Measurements from ENCODE around the gene KCNJ15. TPM values are rescaled to one million over a fixed set of nuclear protein-coding genes. Genes with fewer than 3 reads are reported as not detected.
A peak's percentile ranks its signal among the peaks of the same experiment; 100 is the strongest.

The KCNJ15 gene
- total and polyA plus RNA-seq, 2 of the 4 experiments (the other 2 are of a cell fraction) = under 0.01 to 0.07 TPM

DNA sequence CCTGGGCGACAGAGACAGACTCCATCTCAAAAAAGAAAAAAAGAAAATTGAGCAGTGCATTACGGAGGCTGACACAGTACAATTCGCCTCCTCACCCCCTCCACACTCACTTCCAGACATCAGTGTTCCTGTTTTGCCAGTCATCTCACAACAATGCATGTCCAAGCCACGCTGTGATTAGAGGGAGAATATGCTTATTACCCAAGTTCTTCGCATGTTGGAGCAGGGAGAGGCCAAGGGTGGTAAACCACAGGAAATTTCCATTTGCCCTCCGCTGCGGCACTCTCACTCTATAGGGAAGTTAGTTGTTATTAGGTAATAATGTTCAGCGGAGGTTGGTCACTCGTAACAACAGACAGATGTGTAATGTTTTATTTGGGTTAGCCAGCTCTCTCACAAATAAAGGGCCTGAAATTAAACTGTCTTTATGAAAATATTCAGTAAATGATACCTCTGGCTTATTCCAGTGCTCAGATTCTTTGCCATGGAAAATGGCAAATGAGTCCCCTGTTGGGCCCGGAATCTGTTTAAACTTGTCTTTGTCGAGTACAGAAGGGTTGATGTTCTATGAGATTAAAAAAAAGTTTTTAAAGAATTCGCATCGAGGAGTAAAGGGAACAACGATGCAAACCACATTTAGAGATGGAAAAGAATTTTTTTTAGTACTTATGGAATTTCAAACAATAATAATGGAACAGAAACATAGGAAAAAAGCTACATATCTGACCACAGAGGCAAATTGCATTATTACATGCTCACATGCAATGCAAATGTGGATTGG is 33.1 kb downstream of the KCNJ15 start:
- Histone ChIP-seq H3K4me2 (ENCODE audit: low read depth, low read length) (peak overlapping the region; percentile 2), H3K23ac (ENCODE audit: low read depth, low read length) (no peak overlapping the region), H3K27me3 (ENCODE audit: control insufficient read depth, insufficient read depth, low read length) (no peaks in the 10 kb centered on the region; the same call in 1 of the 2 replicates), H3K9me3 (ENCODE audit: control insufficient read depth, insufficient read depth, low read length) (no peaks in the 10 kb centered on the region), H3K27ac (ENCODE audit: insufficient read depth, low read length) (no peak overlapping the region; the same call in 1 of the 2 replicates), H2BK120ac (ENCODE audit: low read depth, low read length) (peak overlapping the region; percentile 45), H2BK15ac (ENCODE audit: low read depth, low read length) (peak overlapping the region; percentile 76), H3K18ac (ENCODE audit: low read depth, low read length) (peak overlapping the region; percentile 80), H2AK9ac (replicated peaks; ENCODE audit: low read depth, low read length, poor library complexity) (no peak overlapping the region), H4K91ac (ENCODE audit: insufficient read depth, low read depth, low read length) (no peak overlapping the region), H2BK20ac (ENCODE audit: low read depth, low read length) (peak overlapping the region; percentile 18; the same call in 1 of the 2 replicates), H3K79me1 (ENCODE audit: low read depth in 1 of 2, low read length in 2 of 2) (no peaks in the 10 kb centered on the region), H2BK5ac (ENCODE audit: low read depth, low read length, poor library complexity, severe bottlenecking) (peak overlapping the region; percentile 15), H2AFZ (replicated peaks; ENCODE audit: low read length, poor library complexity) (peak overlapping the region; percentile 51), H3K4ac (ENCODE audit: low read depth, low read length) (peak overlapping the region; percentile 56), H3K9ac (ENCODE audit: low read depth, low read length) (no peak overlapping the region), H4K5ac (ENCODE audit: low read depth, low read length) (no peak overlapping the region), H2AK5ac (ENCODE audit: low read depth, low read length) (peak overlapping the region; percentile 78; the same call in 1 of the 2 replicates), H4K8ac (ENCODE audit: low read depth in 2 of 2, low read length in 2 of 2) (peak overlapping the region in 1 of 2 experiments; percentile 67; a peak in 1 of 4 replicates), H3K36me3 (ENCODE audit: control insufficient read depth, insufficient read depth, low read length) (no peaks in the 10 kb centered on the region), H3K4me3 (ENCODE audit: insufficient read depth, low read depth, low read length) (no peak overlapping the region), H3K14ac (replicated peaks; ENCODE audit: low read depth, low read length) (0 out of 2 replicates have a peak overlapping the region, but pooled peaks have one; percentile 0), H3K9me1 (ENCODE audit: insufficient read depth, low read length) (peaks cover 15% of the 10 kb centered on the region), H3K4me1 (ENCODE audit: control insufficient read depth, insufficient read depth, low read length) (peaks cover 10% of the 10 kb centered on the region), H3K56ac (ENCODE audit: extremely low read depth, insufficient read depth, low read length) (no peak overlapping the region), H4K20me1 (ENCODE audit: insufficient read depth, low read length) (no peaks in the 10 kb centered on the region)
- ATAC-seq (ENCODE audit: low read depth) (peak; percentile 87), DNase-seq (peak; percentile 98)
- CTCF ChIA-PET = interaction anchor here (1.1 kb wide), 1 partner anchor 62 kb away, joined by 4 read pairs; no protein-coding TSS in a partner anchor
- in situ Hi-C loops (cut with MboI; ENCODE audit: low sequenced_read_pairs) (no loop called here), intact Hi-C loops (cut with micrococcal nuclease) (no loop called here), dilution Hi-C loops (cut with HindIII; ENCODE audit: low sequenced_read_pairs, unreplicated experiment) (no loop called here)
- 60% methylated on average over 2 of the region's 14 CpGs; no CpG with 5 or more reads in 1 of the 2 experiments for WGBS, 2 experiments (ENCODE audit: extremely low coverage in 2 of 2, insufficient read length in 1 of 2)
- BruUV-seq (replicated peaks) = no TSS peak
- POLR2A ChIA-PET (ENCODE audit: unreplicated experiment) = no interaction called here
- TF ChIP-seq ELK1 (IDR thresholded peaks at IDR 0.05; ENCODE audit: borderline replicate concordance, low read depth, low read length) (no peak), CEBPB (IDR thresholded peaks at IDR 0.05; ENCODE audit: low read depth, low read length) (peak; percentile 91), NFE2L2 (IDR thresholded peaks at IDR 0.05; ENCODE audit: low read depth, low read length) (peak; percentile 78; the same call in 1 of the 2 replicates), MXI1 (IDR thresholded peaks at IDR 0.05; ENCODE audit: borderline replicate concordance, low read depth, low read length) (peak; percentile 44; the same call in 1 of the 2 replicates), POLR2A (IDR thresholded peaks at IDR 0.05; ENCODE audit: low read depth, low read length) (no peak), MAZ (IDR thresholded peaks at IDR 0.05; ENCODE audit: borderline replicate concordance, low read depth, low read length) (peak; percentile 89), CHD1 (IDR thresholded peaks at IDR 0.05; ENCODE audit: low read depth, low read length) (no peak), FOS (IDR thresholded peaks at IDR 0.05; ENCODE audit: low read depth, low read length) (peak; percentile 77), MAFK (IDR thresholded peaks at IDR 0.05; ENCODE audit: low read depth, low read length) (peak; percentile 28; the same call in 1 of the 2 replicates), RAD21 (IDR thresholded peaks at IDR 0.05; ENCODE audit: low read length) (no peak), SMC3 (IDR thresholded peaks at IDR 0.05; ENCODE audit: low read depth, low read length) (no peak; the same call in 1 of the 2 replicates), RFX5 (IDR thresholded peaks at IDR 0.05; ENCODE audit: low read depth, low read length) (no peak)
- TF ChIP-seq, protein P1, sequence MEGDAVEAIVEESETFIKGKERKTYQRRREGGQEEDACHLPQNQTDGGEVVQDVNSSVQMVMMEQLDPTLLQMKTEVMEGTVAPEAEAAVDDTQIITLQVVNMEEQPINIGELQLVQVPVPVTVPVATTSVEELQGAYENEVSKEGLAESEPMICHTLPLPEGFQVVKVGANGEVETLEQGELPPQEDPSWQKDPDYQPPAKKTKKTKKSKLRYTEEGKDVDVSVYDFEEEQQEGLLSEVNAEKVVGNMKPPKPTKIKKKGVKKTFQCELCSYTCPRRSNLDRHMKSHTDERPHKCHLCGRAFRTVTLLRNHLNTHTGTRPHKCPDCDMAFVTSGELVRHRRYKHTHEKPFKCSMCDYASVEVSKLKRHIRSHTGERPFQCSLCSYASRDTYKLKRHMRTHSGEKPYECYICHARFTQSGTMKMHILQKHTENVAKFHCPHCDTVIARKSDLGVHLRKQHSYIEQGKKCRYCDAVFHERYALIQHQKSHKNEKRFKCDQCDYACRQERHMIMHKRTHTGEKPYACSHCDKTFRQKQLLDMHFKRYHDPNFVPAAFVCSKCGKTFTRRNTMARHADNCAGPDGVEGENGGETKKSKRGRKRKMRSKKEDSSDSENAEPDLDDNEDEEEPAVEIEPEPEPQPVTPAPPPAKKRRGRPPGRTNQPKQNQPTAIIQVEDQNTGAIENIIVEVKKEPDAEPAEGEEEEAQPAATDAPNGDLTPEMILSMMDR (conservative IDR thresholded peaks at IDR 0.05; ENCODE audit: low read depth, low read length) = no peak
- TF ChIP-seq, protein P2, sequence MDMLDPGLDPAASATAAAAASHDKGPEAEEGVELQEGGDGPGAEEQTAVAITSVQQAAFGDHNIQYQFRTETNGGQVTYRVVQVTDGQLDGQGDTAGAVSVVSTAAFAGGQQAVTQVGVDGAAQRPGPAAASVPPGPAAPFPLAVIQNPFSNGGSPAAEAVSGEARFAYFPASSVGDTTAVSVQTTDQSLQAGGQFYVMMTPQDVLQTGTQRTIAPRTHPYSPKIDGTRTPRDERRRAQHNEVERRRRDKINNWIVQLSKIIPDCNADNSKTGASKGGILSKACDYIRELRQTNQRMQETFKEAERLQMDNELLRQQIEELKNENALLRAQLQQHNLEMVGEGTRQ (IDR thresholded peaks at IDR 0.05; ENCODE audit: low read depth, low read length) = no peak

Data from IMR-90 (cell line).